GM18511 (cell line): ENCODE data around the gene PITPNC1.
"Not testable (repeated sequence)": the region's sequence is repeated elsewhere in the genome, so short reads cannot be mapped to it uniquely, and the experiment has no call there.

Experiments used
- ATAC-seq: cut with Tn5 transposase; IDR thresholded peaks from one replicate; pipeline ENCODE4 v1.9.1; 2021; ENCODE audit warnings: mild to moderate bottlenecking, moderate library complexity; ENCODE audit not compliant: unreplicated experiment

Gene PITPNC1

GRCh38 chr17:67430515-67430914, 53.4 kb downstream of the PITPNC1 start:
- ATAC-seq, result not testable (repeated sequence)

DNA sequence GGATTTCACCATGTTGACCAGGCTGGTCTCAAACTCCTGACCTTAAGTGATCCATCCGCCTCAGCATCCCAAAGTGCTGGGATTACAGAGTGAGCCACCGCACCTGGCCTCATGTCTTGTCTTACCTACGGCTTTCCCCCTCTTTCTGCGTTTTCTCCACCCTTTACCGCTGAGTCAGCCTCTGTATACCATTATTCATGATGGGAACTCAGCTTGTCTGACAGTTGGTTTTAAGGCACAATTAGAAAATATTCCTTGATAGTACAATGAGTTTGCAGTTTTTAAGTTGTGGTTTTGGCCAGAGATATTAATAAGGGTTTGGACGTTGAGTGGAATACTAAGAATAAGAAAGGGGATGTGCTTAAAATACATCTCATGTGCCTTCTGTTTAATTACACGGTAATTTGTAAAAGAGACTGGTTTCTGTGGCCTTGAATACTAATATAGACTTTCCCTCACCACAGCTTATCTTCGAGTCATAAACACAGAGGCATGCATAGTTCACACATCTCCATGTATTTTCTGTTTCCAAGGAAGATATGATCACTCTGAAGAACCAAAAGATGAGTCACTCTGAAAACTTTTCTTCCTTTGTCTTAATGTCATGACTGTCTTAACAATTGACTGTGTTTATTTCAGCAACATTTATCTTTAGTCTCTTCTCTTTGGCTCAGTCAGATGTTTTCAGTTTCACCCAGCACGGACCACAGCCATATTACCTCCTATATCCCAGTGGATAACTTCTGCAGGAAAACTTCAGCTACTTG, 54.4 kb downstream of the PITPNC1 start:
- no peak for ATAC-seq

GRCh38 chr17:67433248-67433924, 56.3 kb downstream of the PITPNC1 start:
- ATAC-seq, result no peak

GRCh38 chr17:67434061-67434525, 57.0 kb downstream of the PITPNC1 start:
- no peak for ATAC-seq

DNA sequence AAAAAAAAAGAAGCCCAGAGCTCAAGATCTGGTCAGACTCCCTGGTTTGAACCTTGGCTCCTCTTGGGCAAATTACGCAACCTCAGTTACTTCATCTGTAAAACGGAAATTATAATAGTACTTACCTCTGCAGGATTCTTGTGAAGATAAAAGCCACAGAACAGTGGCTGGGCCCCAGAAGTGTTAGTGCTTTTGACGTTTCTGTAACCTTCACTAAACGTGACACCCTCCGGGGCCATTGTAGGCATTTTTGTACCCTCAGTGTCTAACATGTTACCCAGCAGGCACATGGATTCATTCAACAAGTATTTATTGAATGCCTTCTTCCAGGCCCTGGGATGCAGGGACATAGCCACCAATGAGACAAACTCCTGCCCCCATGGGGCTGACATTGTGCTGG, 58.0 kb downstream of the PITPNC1 start:
- ATAC-seq, result no peak

DNA sequence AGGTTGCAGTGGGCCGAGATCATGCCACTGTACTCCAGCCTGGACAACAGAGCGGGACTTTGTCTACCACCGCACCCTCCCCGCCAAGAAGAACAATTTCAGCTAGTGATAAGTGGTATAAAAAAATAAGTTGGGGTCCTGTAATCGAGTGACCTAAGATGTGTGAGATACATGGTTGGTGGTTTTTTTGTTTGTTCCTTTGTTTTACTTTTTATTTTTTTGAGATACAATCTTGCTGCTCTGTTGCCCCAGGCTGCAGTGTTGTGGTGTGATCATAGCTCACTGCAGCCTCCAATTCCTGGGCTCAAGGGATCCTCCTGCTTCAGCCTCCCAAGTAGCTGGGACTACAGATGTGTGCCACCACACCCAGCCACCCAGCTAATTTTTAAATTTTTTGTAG, 58.7 kb downstream of the PITPNC1 start:
- no peak for ATAC-seq

DNA sequence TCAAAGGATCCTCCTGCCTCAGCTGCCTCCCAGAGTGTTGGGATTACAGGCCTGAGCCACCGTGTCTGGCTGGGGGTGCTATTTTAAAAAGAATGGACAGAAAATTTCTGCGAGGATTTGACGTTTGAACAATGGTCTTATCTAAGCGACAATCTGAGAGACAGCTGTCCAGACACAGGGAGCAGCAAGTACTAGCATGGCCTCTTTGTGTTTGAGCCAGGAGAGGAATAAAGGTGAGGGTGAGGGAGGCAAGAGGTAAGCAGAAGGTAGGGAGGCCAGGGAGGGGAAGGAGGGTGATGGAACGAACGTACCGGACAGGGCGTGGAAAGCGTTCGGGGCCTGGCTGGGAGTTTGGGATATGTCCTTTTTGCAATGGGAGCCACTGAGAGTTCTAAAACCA, 59.2 kb downstream of the PITPNC1 start:
- ATAC-seq, result no peak

DNA sequence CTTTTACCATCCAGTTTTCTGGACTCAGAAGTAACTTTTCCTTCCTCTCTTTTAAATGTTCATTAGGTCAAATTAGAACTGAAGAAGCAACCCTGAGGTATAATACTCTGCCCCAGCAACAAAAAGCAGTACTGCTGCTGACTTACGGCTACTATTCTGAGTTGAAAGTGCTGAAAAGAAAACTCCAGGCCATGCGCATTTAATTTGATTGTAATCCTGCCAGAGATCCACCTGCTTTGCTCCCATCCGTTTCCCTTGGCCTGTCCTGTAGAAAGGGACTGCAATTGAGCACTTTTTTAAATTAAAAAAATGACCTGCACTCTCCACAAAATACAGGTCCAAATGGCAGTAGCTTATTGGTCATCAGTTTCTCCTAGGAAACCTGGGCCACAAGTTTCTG, 61.6 kb downstream of the PITPNC1 start:
- ATAC-seq, result no peak

- no peak for ATAC-seq
These were observed 62.2 kb downstream of the PITPNC1 start for GRCh38 chr17:67439269-67439668.

GRCh38 chr17:67440277-67441051, 63.4 kb downstream of the PITPNC1 start:
- ATAC-seq, result no peak

DNA sequence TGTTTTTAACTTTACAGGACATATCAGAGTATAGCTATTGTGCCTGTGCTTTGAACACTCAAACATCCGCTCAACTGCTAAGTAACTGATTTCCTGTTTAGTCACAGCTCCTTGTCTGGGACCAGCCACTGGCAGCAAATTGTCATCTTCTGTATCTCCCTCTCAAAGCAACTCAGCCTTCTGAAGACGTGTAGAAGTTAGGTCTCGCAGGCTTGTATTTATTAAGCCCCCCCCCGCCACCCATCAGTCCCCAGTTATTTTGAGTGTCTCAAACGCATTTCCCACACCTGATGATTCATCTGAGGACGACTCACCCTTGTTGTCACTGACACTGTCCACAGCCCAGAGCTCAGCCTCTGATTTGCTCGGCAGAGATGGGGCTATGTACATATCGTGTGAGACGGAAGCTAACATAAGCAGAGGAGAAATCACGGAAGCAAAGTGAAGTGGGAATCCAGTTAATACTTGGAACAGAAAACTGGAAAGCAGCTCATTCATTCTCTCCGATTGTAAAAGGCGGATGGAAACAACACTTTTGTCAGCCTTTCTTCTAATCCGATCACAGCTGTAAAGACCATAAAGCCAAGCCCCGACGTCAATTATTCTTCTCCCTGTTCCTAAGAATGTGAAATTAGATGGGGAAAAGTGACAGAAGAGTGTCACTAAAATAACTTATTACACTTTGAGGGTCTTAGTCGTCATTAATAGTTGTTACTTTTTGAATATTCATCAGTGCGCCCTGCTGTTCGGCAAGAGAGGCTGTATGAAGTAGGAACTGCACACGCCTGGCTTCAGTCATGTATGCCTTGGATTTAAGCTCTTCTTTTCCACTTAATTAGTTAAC, 64.2 kb downstream of the PITPNC1 start:
- no peak for ATAC-seq

- ATAC-seq, result no peak
These were observed 64.8 kb downstream of the PITPNC1 start for GRCh38 chr17:67441896-67442219.

- ATAC-seq, result no peak
These were observed 65.9 kb downstream of the PITPNC1 start for GRCh38 chr17:67442787-67443624.

GRCh38 chr17:67443931-67444595, 67.0 kb downstream of the PITPNC1 start:
- ATAC-seq, result no peak

DNA sequence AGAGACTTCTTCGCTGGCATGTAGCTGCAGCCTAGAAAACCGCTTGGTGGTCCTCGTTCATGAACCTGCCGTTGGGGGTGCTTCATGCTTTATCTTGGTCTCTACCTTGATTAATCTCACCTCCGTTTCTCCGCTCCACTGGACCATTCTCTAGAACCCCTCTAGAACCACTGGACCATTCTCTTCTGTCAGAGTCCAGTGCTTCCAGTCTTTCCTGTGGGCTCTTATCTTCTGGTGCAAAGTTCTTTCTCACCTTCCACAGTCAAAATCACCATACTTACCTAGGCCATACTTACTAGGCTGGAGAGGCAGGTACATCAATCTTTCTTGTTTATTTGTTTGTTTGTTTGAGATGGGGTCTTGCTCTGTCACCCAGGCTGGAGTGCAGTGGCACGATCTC, 71.4 kb downstream of the PITPNC1 start:
- ATAC-seq, result no peak

GRCh38 chr17:67449065-67449464, 72.0 kb downstream of the PITPNC1 start:
- no peak for ATAC-seq

- ATAC-seq, result no peak
These were observed 73.0 kb downstream of the PITPNC1 start for GRCh38 chr17:67449845-67450755.
